HCT116 (cell line): ENCODE results near the gene UROD. TPM values are rescaled to one million over a fixed set of nuclear protein-coding genes. Genes with fewer than 3 reads are reported as not detected.

Experiments used
- ATAC-seq: fragments of 200-7000 bp; cut with Tn5 transposase; 2 replicates; pipeline ENCODE4 v1.9.1; 2020; ENCODE audit warnings: mild to moderate bottlenecking, moderate library complexity
- BruUV-seq: library from RNA; stranded (reverse); fragments of 400-500 nt; replicated peaks from 2 replicates; lab custom pipeline; 2021; lab: Mats Ljungman, UMichigan
- CTCF ChIA-PET: fragments of 300-600 bp; sonication (Branson Sonifier 250); formaldehyde crosslinking; loops from one replicate; lab custom pipeline; 2021; ENCODE audit warnings: antibody characterized with exemption; lab: Charles Lee
- POLR2A ChIA-PET: fragments of 300-600, 350-600 bp; sonication (Branson Sonifier 250); formaldehyde crosslinking; loops from one replicate; lab custom pipeline; 2021; ENCODE audit warnings: antibody characterized with exemption; lab: Charles Lee
- RAD21 ChIA-PET, 2 experiments: fragments of 300-600 bp; sonication (Branson Sonifier 250); formaldehyde crosslinking; loops; one replicate each; lab custom pipeline; 2023; ENCODE audit warnings: low total read pairs in 2 of 2; ENCODE audit not compliant: uncharacterized antibody in 2 of 2, unreplicated experiment in 2 of 2, low non-redundant PET in 1 of 2; lab: Charles Lee
- DNase-seq: peaks from one replicate; pipeline ENCODE4 v3.0.0-alpha.2; 2010; ENCODE audit warnings: low read depth, low spot score
- H2AFZ ChIP-seq: fragments of 200-600 bp; shearing (Covaris generic), sonication (generic); 2 replicates; pipeline ENCODE4 v1.6.1; 2017; ENCODE audit warnings: low read depth, mixed run types, mixed read lengths, antibody characterized with exemption, low read length; ENCODE audit not compliant: poor library complexity, severe bottlenecking
- H3K27ac ChIP-seq: 2 replicates; pipeline ENCODE4 v1.5.1; 2012; ENCODE audit warnings: low read depth, low read length
- H3K27me3 ChIP-seq: fragments of 200-600 bp; sonication (generic); 2 replicates; pipeline ENCODE4 v1.6.1; 2016; ENCODE audit warnings: mixed run types, low read length, mixed read lengths; ENCODE audit not compliant: insufficient read depth
- H3K36me3 ChIP-seq, 2 experiments: fragments of 200-500 bp in 1 of 2; fragments of 200-600 bp in 1 of 2; sonication (Bioruptor generic) in 1 of 2; sonication (generic) in 1 of 2; 2 replicates each; pipeline versions ENCODE4 v1.5.1 to v1.6.1; 2014 to 2016; ENCODE audit warnings: low read length in 2 of 2, inconsistent platforms in 1 of 2, mixed read lengths in 1 of 2, mixed run types in 1 of 2; ENCODE audit not compliant: insufficient read depth in 2 of 2, control insufficient read depth in 1 of 2
- H3K4me1 ChIP-seq, 2 experiments: fragments of 200-600 bp in 1 of 2; sonication (generic) in 1 of 2; 2 replicates each; pipeline versions ENCODE4 v1.5.1 to v1.6.1; 2012 to 2017; ENCODE audit warnings: low read length in 2 of 2, inconsistent platforms in 1 of 2, mild to moderate bottlenecking in 1 of 2, mixed read lengths in 1 of 2, mixed run types in 1 of 2, moderate library complexity in 1 of 2; ENCODE audit not compliant: insufficient read depth in 2 of 2, control insufficient read depth in 1 of 2
- H3K4me2 ChIP-seq: fragments of 200-600 bp; sonication (generic); 2 replicates; pipeline ENCODE4 v1.6.1; 2017; ENCODE audit warnings: mixed run types, low read length, mixed read lengths
- H3K4me3 ChIP-seq, 2 experiments: fragments of 200-600 bp in 1 of 2; sonication (generic) in 1 of 2; replicated peaks in 1 of 2; 2 replicates each; pipeline ENCODE4 v1.5.1; 2011 to 2016; ENCODE audit warnings: low read length in 2 of 2, control low read depth in 1 of 2, low read depth in 1 of 2, mild to moderate bottlenecking in 1 of 2, mixed read lengths in 1 of 2, mixed run types in 1 of 2
- H3K79me2 ChIP-seq: fragments of 200-600 bp; sonication (generic); 2 replicates; pipeline ENCODE4 v1.6.1; 2017; ENCODE audit warnings: mild to moderate bottlenecking, mixed run types, low read length, moderate library complexity, mixed read lengths; ENCODE audit not compliant: insufficient read depth
- H3K9ac ChIP-seq: fragments of 200-600 bp; sonication (generic); 2 replicates; pipeline ENCODE4 v1.6.1; 2016; ENCODE audit warnings: low read length, mixed read lengths
- H3K9me2 ChIP-seq: fragments of 200-600 bp; sonication (generic), shearing (Covaris generic); 2 replicates; pipeline ENCODE4 v1.6.1; 2017; ENCODE audit warnings: mixed run types, mild to moderate bottlenecking, moderate library complexity; ENCODE audit not compliant: insufficient read depth
- H3K9me3 ChIP-seq, 2 experiments: fragments of 200-500 bp in 1 of 2; fragments of 200-600 bp in 1 of 2; sonication (Bioruptor generic) in 1 of 2; sonication (generic) in 1 of 2; 2 replicates each; pipeline ENCODE4 v1.6.1; 2014 to 2017; ENCODE audit warnings: low read length in 2 of 2, mixed read lengths in 2 of 2, inconsistent platforms in 1 of 2, low read depth in 1 of 2, mild to moderate bottlenecking in 1 of 2, mixed run types in 1 of 2, moderate library complexity in 1 of 2; ENCODE audit not compliant: control insufficient read depth in 1 of 2, insufficient read depth in 1 of 2
- H4K20me1 ChIP-seq: fragments of 200-600 bp; sonication (generic), shearing (Covaris generic); 2 replicates; pipeline ENCODE4 v1.6.1; 2017; ENCODE audit warnings: mixed run types, mild to moderate bottlenecking, moderate library complexity; ENCODE audit not compliant: insufficient read depth
- CTCF ChIP-seq, 3 experiments: fragments of 200-600 bp in 1 of 3; sonication (generic) in 1 of 3; IDR thresholded peaks in 2 of 3; conservative IDR thresholded peaks in 1 of 3; 2 replicates each; pipeline ENCODE4 v1.5.1; 2012 to 2017; ENCODE audit warnings: low read depth in 2 of 3, low read length in 2 of 3, antibody characterized with exemption in 1 of 3, borderline replicate concordance in 1 of 3, control low read depth in 1 of 3, mild to moderate bottlenecking in 1 of 3, mixed read lengths in 1 of 3, mixed run types in 1 of 3, moderate library complexity in 1 of 3; ENCODE audit not compliant: insufficient read depth in 1 of 3
- MAX ChIP-seq: IDR thresholded peaks from 2 replicates; pipeline ENCODE4 v1.6.1; 2012
- POLR2A ChIP-seq: IDR thresholded peaks from 2 replicates; pipeline ENCODE4 v1.7.0; 2011; ENCODE audit warnings: borderline replicate concordance; ENCODE audit not compliant: insufficient read depth, insufficient read length; ENCODE audit errors: extremely low read depth
- POLR2AphosphoS5 ChIP-seq: IDR thresholded peaks from 2 replicates; pipeline ENCODE4 v1.6.1; 2011; ENCODE audit warnings: mild to moderate bottlenecking, low read depth, low read length, moderate library complexity
- SP1 ChIP-seq: IDR thresholded peaks from 2 replicates; pipeline ENCODE4 v1.6.1; 2012; ENCODE audit warnings: low read depth
- YY1 ChIP-seq: IDR thresholded peaks from 2 replicates; pipeline ENCODE4 v1.6.1; 2011; ENCODE audit warnings: low read length, low read depth, moderate library complexity, mild to moderate bottlenecking; ENCODE audit not compliant: insufficient replicate concordance; ENCODE audit errors: extremely low read depth
- ZFX ChIP-seq: fragments of 450-650 bp; IDR thresholded peaks from 2 replicates; pipeline ENCODE4 v1.6.1; 2017
- intact Hi-C: fragments of 100-400 bp; cut with micrococcal nuclease; formaldehyde crosslinking; loops from 2 replicates; pipeline ENCODE4 v1.10.0; 2022
- total RNA-seq: library from RNA; stranded (reverse); gene quantifications from one replicate; pipeline ENCODE4 v1.2.1, GENCODE V29; 2021; ENCODE audit not compliant: unreplicated experiment

UROD gene
- total RNA-seq, 1 experiment from 2014 or later, result 73.7 TPM

- TF ChIP-seq MAX, result no peak
- no peak for TF ChIP-seq CTCF (IDR thresholded peaks at IDR 0.05 in 2 of 3, conservative IDR thresholded peaks at IDR 0.05 in 1 of 3; ENCODE audit: borderline replicate concordance in 1 of 3, insufficient read depth in 1 of 3, low read depth in 2 of 3, low read length in 2 of 3)
- no peak for TF ChIP-seq POLR2AphosphoS5
- no peak for TF ChIP-seq POLR2A
- no peak for TF ChIP-seq YY1
- no peak for TF ChIP-seq ZFX
- no peak for TF ChIP-seq SP1
- Histone ChIP-seq H3K27me3 (no peaks in the 10 kb centered on the region), H3K9me3 (no peaks in the 10 kb centered on the region), H4K20me1 (no peaks in the 10 kb centered on the region), H2AFZ (no peak overlapping the region), H3K9me2 (no peaks in the 10 kb centered on the region), H3K4me3 (no peak overlapping the region), H3K79me2 (no peaks in the 10 kb centered on the region), H3K36me3 (no peaks in the 10 kb centered on the region), H3K9ac (no peak overlapping the region), H3K4me2 (no peak overlapping the region), H3K27ac (no peak overlapping the region), H3K4me1 (no peaks in the 10 kb centered on the region)
- ChIA-PET CTCF (no interaction called here), POLR2A (no interaction called here), RAD21 (no interaction called here)
- intact Hi-C loops, result no loop called here
- ATAC-seq, result no peak
- DNase-seq, result no peak
- no TSS peak for BruUV-seq
Observed at GRCh38 chr1:44994309-44994898, 17.6 kb upstream of the UROD start.
